Nephron (organoid): Measurements from ENCODE around the gene TCF15.

ENCODE experiments used
- H3K27ac Mint-ChIP-seq, 3 experiments: 2 replicates each; pipeline ENCODE4 v1.8.0; 2020; ENCODE audit warnings: mixed read lengths in 3 of 3, mild to moderate bottlenecking in 2 of 3, moderate library complexity in 1 of 3
- H3K27me3 Mint-ChIP-seq: 2 replicates; pipeline ENCODE4 v1.8.0; 2021; ENCODE audit warnings: low read depth, mild to moderate bottlenecking, moderate library complexity, mixed read lengths
- H3K36me3 Mint-ChIP-seq: 2 replicates; pipeline ENCODE4 v1.8.0; 2020; ENCODE audit warnings: low read depth, mixed read lengths
- H3K4me1 Mint-ChIP-seq: 2 replicates; pipeline ENCODE4 v1.8.0; 2020; ENCODE audit warnings: mixed read lengths
- H3K4me3 Mint-ChIP-seq, 3 experiments: 2 replicates each; pipeline ENCODE4 v1.8.0; 2020; ENCODE audit warnings: mild to moderate bottlenecking in 3 of 3, mixed read lengths in 3 of 3, moderate library complexity in 2 of 3
- H3K9me3 Mint-ChIP-seq: 2 replicates; pipeline ENCODE4 v1.8.0; 2020; ENCODE audit warnings: mixed read lengths
- CTCF ChIP-seq, 3 experiments: fragments of 200-600 bp; sonication (generic); IDR thresholded peaks; one replicate each; pipeline ENCODE4 v1.5.0; 2021; ENCODE audit warnings: antibody characterized with exemption in 3 of 3; ENCODE audit not compliant: unreplicated experiment in 3 of 3

The TCF15 gene

GRCh38 chr20:611047-611842 lies 1.1 kb upstream of the TCF15 start:
- Mint-ChIP-seq H3K27ac (peak overlapping the region in 1 of 3 experiments; percentile 72), H3K36me3 (no peaks in the 10 kb centered on the region), H3K4me3 (peak overlapping the region; percentile 67 to 78 (median 70)), H3K27me3 (peaks cover 61% of the 10 kb centered on the region), H3K9me3 (no peaks in the 10 kb centered on the region), H3K4me1 (peaks cover 23% of the 10 kb centered on the region)
- no peak for TF ChIP-seq CTCF (IDR thresholded peaks at IDR 0.05; ENCODE audit: unreplicated experiment in 3 of 3)

- no peak overlapping the region for H3K27ac Mint-ChIP-seq
- no peaks in the 10 kb centered on the region for H3K36me3 Mint-ChIP-seq
- H3K27me3 Mint-ChIP-seq = peaks cover 56% of the 10 kb centered on the region
- H3K4me3 Mint-ChIP-seq = peak overlapping the region; percentile 67 to 78 (median 71)
- H3K9me3 Mint-ChIP-seq = no peaks in the 10 kb centered on the region
- peaks cover 36% of the 10 kb centered on the region for H3K4me1 Mint-ChIP-seq
- TF ChIP-seq CTCF (IDR thresholded peaks at IDR 0.05; ENCODE audit: unreplicated experiment in 3 of 3) = no peak
These were observed 641 bp downstream of the TCF15 start for GRCh38 chr20:609371-609964.

GRCh38 chr20:608970-609369 lies 1.1 kb downstream of the TCF15 start:
- Mint-ChIP-seq H3K9me3 (no peaks in the 10 kb centered on the region), H3K36me3 (no peaks in the 10 kb centered on the region), H3K4me1 (peaks cover 41% of the 10 kb centered on the region), H3K27me3 (peaks cover 54% of the 10 kb centered on the region), H3K4me3 (peak overlapping the region; percentile 67 to 78 (median 71)), H3K27ac (no peak overlapping the region)
- TF ChIP-seq CTCF (IDR thresholded peaks at IDR 0.05; ENCODE audit: unreplicated experiment in 3 of 3) = no peak

GRCh38 chr20:607476-607875 lies 2.6 kb downstream of the TCF15 start:
- Mint-ChIP-seq H3K36me3 (no peaks in the 10 kb centered on the region), H3K4me1 (peaks cover 42% of the 10 kb centered on the region), H3K9me3 (no peaks in the 10 kb centered on the region), H3K4me3 (no peak overlapping the region), H3K27me3 (peaks cover 41% of the 10 kb centered on the region), H3K27ac (no peak overlapping the region)
- TF ChIP-seq CTCF (IDR thresholded peaks at IDR 0.05; ENCODE audit: unreplicated experiment in 3 of 3) = no peak

- TF ChIP-seq CTCF (IDR thresholded peaks at IDR 0.05; ENCODE audit: unreplicated experiment in 3 of 3) = no peak
- H3K27me3 Mint-ChIP-seq = peaks cover 23% of the 10 kb centered on the region
- H3K27ac Mint-ChIP-seq = peak overlapping the region in 2 of 3 experiments; percentile 19 to 26
- H3K9me3 Mint-ChIP-seq = no peaks in the 10 kb centered on the region
- H3K4me1 Mint-ChIP-seq = peaks cover 42% of the 10 kb centered on the region
- H3K4me3 Mint-ChIP-seq = no peak overlapping the region
- H3K36me3 Mint-ChIP-seq = no peaks in the 10 kb centered on the region
These were observed 4.9 kb downstream of the TCF15 start for GRCh38 chr20:605237-605636.
